ENCODE data around the gene LCN15.

DNA sequence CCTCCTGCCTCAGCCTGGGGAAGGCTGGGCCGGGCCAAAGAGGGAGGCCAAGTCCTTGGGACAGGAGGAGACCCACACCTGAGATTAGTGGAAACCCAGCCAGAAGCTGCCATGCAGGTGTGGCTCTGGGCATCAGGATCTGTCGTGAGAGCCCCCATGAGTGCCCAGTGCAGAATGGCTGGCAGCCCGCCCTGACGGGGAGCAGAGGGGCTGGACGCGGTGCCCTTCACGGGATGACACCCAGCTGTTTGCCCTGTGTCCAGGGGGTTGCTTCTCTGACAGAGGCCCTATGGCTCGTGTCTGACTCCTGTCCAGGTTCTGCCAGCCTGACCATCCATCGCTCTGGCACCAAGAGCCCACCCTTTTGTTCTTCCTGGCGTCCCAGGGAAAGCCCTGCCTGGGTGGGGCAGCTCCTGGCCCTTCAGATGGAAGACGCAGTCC, 43.4 kb downstream of the LCN15 start:
- TF ChIP-seq YY1 (IDR thresholded peaks at IDR 0.05; ENCODE audit: insufficient read depth, insufficient read length), result no peak
- no peak for TF ChIP-seq ZNF274 (IDR thresholded peaks at IDR 0.05; ENCODE audit: low read depth, low read length)
- no peak for TF ChIP-seq SUZ12 (IDR thresholded peaks at IDR 0.05; ENCODE audit: extremely low read depth, insufficient read depth, insufficient read length)

Data from NT2/D1 (cell line).